Measurements from ENCODE around the gene AFAP1.

AFAP1 gene

GRCh38 chr4:7960790-7961655 lies 21.4 kb upstream of the AFAP1 start:
- no peaks in the 10 kb centered on the region for H3K4me1 ChIP-seq (ENCODE audit: control insufficient read depth, insufficient read depth, low read length)
- TF ChIP-seq ZNF394 (tag by site-specific recombination; IDR thresholded peaks at IDR 0.05; ENCODE audit: borderline replicate concordance), result no peak
- TF ChIP-seq ZNF501 (tag by site-specific recombination; IDR thresholded peaks at IDR 0.05), result no peak
- TF ChIP-seq EGR2 (tag by site-specific recombination; IDR thresholded peaks at IDR 0.05; ENCODE audit: low read depth), result peak; percentile 62
- TF ChIP-seq, protein P1, sequence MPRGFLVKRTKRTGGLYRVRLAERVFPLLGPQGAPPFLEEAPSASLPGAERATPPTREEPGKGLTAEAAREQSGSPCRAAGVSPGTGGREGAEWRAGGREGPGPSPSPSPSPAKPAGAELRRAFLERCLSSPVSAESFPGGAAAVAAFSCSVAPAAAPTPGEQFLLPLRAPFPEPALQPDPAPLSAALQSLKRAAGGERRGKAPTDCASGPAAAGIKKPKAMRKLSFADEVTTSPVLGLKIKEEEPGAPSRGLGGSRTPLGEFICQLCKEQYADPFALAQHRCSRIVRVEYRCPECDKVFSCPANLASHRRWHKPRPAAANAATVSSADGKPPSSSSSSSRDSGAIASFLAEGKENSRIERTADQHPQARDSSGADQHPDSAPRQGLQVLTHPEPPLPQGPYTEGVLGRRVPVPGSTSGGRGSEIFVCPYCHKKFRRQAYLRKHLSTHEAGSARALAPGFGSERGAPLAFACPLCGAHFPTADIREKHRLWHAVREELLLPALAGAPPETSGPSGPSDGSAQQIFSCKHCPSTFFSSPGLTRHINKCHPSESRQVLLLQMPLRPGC (tag by site-specific recombination; IDR thresholded peaks at IDR 0.05), result no peak
- TF ChIP-seq ZNF600 (tag by site-specific recombination; IDR thresholded peaks at IDR 0.05), result peak; percentile 70
- no peak for TF ChIP-seq ZNF830 (tag by site-specific recombination; IDR thresholded peaks at IDR 0.05; ENCODE audit: low read depth)
- TF ChIP-seq ZNF629 (tag by site-specific recombination; IDR thresholded peaks at IDR 0.05), result peak; percentile 47; the same call in 1 of the 2 replicates
- no peak for TF ChIP-seq ZNF610 (tag by site-specific recombination; IDR thresholded peaks at IDR 0.05; ENCODE audit: borderline replicate concordance)
- TF ChIP-seq ZXDB (tag by site-specific recombination; IDR thresholded peaks at IDR 0.05), result no peak
- TF ChIP-seq SCRT2 (tag by site-specific recombination; IDR thresholded peaks at IDR 0.05), result no peak
- TF ChIP-seq ZNF704 (tag by site-specific recombination; IDR thresholded peaks at IDR 0.05), result no peak
- TF ChIP-seq ZNF777 (tag by site-specific recombination; IDR thresholded peaks at IDR 0.05; ENCODE audit: borderline replicate concordance), result no peak
- TF ChIP-seq ZFHX2 (tag by site-specific recombination; conservative IDR thresholded peaks at IDR 0.05), result peak; percentile 71
- no peak for TF ChIP-seq ZFP37 (tag by site-specific recombination; IDR thresholded peaks at IDR 0.05)
- TF ChIP-seq ZNF530 (tag by site-specific recombination; IDR thresholded peaks at IDR 0.05; ENCODE audit: low read depth), result no peak
- TF ChIP-seq ZNF239 (tag by site-specific recombination; IDR thresholded peaks at IDR 0.05), result no peak
- no peak for TF ChIP-seq ZNF654 (tag by site-specific recombination; IDR thresholded peaks at IDR 0.05; ENCODE audit: low read depth)
- no peaks in the 10 kb centered on the region for H3K9me3 ChIP-seq (ENCODE audit: control insufficient read depth, insufficient read depth, low read depth, low read length)
- ChIA-PET POLR2A (no interaction called here), CTCF (no interaction called here)
- H3K4me3 ChIP-seq (ENCODE audit: low read depth, low read length), result no peak overlapping the region
- H3K27ac ChIP-seq (ENCODE audit: extremely low read depth, low read depth, low read length), result no peak overlapping the region
- H3K36me3 ChIP-seq (ENCODE audit: control insufficient read depth in 2 of 2, insufficient read depth in 1 of 2, low read length in 2 of 2), result no peaks in the 10 kb centered on the region

GRCh38 chr4:7960017-7960789 lies 20.5 kb upstream of the AFAP1 start:
- TF ChIP-seq ZNF302 (tag by site-specific recombination; IDR thresholded peaks at IDR 0.05; ENCODE audit: low read depth) (no peak), ZNF223 (tag by site-specific recombination; IDR thresholded peaks at IDR 0.05) (no peak), ZXDB (tag by site-specific recombination; IDR thresholded peaks at IDR 0.05) (no peak), ZBTB21 (tag by site-specific recombination; IDR thresholded peaks at IDR 0.05) (no peak), KLF17 (tag by site-specific recombination; IDR thresholded peaks at IDR 0.05) (no peak), ZNF433 (tag by site-specific recombination; IDR thresholded peaks at IDR 0.05; ENCODE audit: low read depth) (no peak), ZNF560 (tag by site-specific recombination; IDR thresholded peaks at IDR 0.05; ENCODE audit: borderline replicate concordance) (no peak), MZF1 (tag by site-specific recombination; IDR thresholded peaks at IDR 0.05; ENCODE audit: borderline replicate concordance) (no peak), ZNF18 (tag by site-specific recombination; IDR thresholded peaks at IDR 0.05) (no peak), ZNF157 (tag by site-specific recombination; IDR thresholded peaks at IDR 0.05) (no peak)
- ChIA-PET CTCF (interaction anchor here (0.8 kb wide), 1 partner anchor 56 kb away, joined by 6 read pairs; no protein-coding TSS in a partner anchor), POLR2A (no interaction called here)
- Histone ChIP-seq H3K27ac (ENCODE audit: extremely low read depth, low read depth, low read length) (no peak overlapping the region), H3K36me3 (ENCODE audit: control insufficient read depth in 2 of 2, insufficient read depth in 1 of 2, low read length in 2 of 2) (no peaks in the 10 kb centered on the region), H3K4me3 (ENCODE audit: low read depth, low read length) (no peak overlapping the region), H3K9me3 (ENCODE audit: control insufficient read depth, insufficient read depth, low read depth, low read length) (no peaks in the 10 kb centered on the region), H3K4me1 (ENCODE audit: control insufficient read depth, insufficient read depth, low read length) (no peaks in the 10 kb centered on the region)
